Ramos (cell line): ENCODE results near the gene SPAG17.
"Not testable (repeated sequence)": the region's sequence is repeated elsewhere in the genome, so short reads cannot be mapped to it uniquely, and the experiment has no call there.

Experiments
- in situ Hi-C: fragments of 300-500 bp; cut with MboI; formaldehyde crosslinking; loops from one replicate; pipeline ENCODE4 v1.14.3; 2022; ENCODE audit warnings: low sequenced_read_pairs; ENCODE audit not compliant: unreplicated experiment

SPAG17 gene

GRCh38 chr1:117928881-117929342, 256.1 kb downstream of the SPAG17 start:
- in situ Hi-C loops, result no loop called here

GRCh38 chr1:117925981-117926380, 259.0 kb downstream of the SPAG17 start:
- in situ Hi-C loops, result no loop called here

- in situ Hi-C loops, result not testable (repeated sequence)
Observed at GRCh38 chr1:117922717-117923116, 262.3 kb downstream of the SPAG17 start.

- in situ Hi-C loops, result no loop called here
Observed at GRCh38 chr1:117921991-117922390, 263.0 kb downstream of the SPAG17 start.

- in situ Hi-C loops, result no loop called here
Observed at GRCh38 chr1:117919376-117919775, 265.7 kb downstream of the SPAG17 start.

- in situ Hi-C loops, result no loop called here
Observed at GRCh38 chr1:117911051-117911450, 274.0 kb downstream of the SPAG17 start.

- in situ Hi-C loops, result no loop called here
Observed at GRCh38 chr1:117905019-117905418, 280.0 kb downstream of the SPAG17 start.

- in situ Hi-C loops, result no loop called here
Observed at GRCh38 chr1:117904485-117904884, 280.5 kb downstream of the SPAG17 start.
